HG02938 (cell line): Measurements from ENCODE around the gene CCDC102A.

Experiments
- ATAC-seq: cut with Tn5 transposase; IDR thresholded peaks from one replicate; pipeline ENCODE4 v1.9.1; 2021; ENCODE audit warnings: mild to moderate bottlenecking, moderate library complexity; ENCODE audit not compliant: unreplicated experiment

Gene CCDC102A

DNA sequence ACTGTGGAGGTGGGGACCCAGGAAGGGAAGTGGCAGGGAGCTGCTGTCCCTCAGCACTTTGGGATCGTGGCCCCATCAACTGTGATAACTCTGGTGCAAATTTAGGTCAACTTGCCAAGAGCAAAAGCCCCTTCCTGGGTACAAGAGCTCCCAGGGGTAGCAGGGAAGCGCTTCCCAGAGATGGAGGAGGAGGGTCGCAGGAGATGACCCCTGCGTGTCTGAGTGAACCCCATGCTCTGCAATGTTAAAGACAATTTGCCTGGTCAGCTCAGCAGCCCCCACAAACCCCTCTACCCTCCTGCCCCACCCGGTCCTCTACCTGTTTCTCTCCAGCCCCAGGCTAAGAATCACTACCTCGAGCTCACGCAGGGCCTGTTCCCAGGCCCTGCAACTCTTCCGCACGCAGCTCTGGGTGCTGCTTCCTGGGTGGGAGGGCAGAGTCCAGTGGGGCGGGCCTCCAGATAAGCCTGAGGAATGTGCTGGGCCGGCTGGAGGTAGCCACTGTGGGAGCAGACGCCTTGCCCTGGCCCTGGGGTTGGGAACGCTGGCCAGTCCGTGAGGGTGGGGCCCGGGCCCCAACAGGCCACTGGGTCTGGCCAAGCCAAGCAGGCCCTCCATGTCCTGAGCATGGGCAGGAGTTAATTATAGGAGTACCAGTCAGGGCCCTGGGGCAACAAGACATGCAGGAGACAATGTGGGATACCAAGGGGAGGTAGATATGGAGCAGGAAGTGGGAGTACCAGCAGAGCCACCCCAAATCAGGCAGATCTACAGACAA lies 56.2 kb downstream of the CCDC102A start:
- no peak for ATAC-seq

DNA sequence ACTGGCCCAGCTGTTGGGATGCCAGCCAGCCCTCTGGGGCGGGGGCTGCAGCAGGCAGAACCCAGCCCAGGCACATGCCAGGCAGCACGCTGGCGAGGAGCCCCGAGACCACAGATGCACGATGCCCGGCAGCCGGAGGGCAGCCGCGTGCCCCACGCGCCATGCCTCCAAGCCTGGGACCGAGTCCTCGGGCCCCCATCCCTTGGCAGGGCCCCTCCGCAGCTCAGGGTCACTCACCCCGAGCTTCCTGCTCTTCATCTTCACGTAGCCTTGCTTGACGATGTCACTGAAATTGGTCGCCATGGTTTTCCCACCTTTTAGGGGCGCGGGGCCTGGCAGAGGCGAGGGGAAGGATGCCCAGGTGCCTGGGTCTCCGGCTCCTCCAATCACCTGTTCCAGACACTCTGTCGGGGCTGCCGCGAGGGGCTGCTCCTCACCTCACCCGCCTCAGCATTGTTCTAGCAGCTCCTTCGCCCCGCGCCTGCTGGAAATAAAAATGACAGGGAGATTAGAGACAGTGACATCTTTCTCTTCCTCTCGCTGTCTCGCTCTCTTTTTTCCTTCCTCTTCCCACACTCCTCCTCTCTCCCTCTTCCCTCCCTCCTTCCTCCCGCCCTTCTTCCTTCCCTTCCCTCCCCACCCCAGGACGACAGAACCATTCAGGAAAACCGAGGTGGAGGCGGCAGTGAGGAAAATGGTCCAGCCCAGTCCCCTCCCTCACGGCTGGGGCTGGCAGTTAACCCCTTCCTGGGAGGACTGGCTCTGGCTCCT lies 57.0 kb downstream of the CCDC102A start:
- no peak for ATAC-seq

DNA sequence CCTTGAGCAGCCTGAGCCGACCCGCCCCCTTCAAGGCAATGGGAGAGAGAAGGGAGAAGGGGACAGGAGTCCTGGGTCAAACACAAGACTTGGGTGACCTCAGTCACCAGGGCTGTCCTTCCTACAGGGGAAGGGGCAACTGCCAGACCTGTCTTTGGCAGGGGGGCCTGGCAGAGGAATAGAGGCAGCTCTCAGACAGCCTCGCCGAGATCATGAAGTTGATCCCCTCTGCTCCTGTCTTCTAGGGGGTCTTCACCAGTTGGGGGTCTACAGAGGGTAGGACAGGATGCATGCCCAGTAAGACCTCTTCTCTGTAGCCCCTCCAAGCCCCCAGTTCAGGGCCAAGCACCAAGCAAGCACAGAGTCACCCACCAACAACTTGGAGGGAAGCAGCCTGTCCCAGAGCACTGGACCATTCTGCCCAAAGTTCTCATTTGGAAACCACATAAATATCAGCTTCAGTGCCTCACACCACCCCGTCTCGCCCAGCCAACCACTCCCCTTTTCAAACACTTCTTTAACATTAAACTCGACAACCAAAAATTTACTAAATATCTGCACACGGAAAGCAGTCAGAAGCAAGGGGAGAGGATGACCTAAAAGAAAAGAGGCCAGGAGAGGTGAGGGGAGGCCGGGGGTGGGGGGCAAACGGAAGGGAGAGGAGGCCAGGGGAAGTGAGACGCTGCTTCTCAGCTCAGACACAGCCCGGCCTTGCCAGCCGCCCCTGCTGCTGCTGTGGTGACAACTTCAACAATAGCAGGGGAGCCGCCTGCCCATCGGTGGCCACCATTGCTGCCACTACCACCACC lies 57.8 kb downstream of the CCDC102A start:
- ATAC-seq: no peak

DNA sequence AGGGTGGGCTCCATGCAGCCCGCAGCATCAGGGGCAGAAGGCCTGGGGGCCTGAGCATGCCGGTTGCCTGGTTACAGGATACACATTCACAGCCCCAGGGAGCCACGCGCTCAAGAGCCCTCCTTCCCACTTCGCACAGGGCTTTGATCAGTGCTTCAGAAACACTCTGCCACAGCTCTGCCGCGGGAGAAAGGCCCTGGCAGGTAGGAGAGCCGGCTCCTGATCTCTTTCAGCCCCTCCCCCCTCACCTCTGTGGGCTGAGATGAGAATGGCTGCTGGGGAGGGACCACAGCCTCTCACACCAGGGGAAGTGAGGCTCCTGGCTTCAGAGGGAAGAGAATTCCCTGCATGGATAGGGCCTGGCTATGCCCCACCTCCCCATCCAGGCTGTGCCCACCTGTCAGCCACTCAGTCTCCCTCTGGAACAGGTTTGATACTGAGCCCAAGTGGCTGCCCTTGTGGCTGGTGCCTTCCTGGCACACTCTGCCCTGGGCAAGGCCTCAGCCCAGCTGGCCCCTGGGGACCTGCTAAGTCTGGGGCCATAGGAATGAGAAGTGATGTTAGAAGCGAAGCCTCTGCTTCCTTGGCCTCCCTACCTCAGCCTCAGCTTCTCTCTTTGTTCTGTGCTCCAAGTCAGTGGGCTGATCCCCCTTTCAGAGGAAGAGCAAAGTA lies 58.7 kb downstream of the CCDC102A start:
- ATAC-seq: no peak

DNA sequence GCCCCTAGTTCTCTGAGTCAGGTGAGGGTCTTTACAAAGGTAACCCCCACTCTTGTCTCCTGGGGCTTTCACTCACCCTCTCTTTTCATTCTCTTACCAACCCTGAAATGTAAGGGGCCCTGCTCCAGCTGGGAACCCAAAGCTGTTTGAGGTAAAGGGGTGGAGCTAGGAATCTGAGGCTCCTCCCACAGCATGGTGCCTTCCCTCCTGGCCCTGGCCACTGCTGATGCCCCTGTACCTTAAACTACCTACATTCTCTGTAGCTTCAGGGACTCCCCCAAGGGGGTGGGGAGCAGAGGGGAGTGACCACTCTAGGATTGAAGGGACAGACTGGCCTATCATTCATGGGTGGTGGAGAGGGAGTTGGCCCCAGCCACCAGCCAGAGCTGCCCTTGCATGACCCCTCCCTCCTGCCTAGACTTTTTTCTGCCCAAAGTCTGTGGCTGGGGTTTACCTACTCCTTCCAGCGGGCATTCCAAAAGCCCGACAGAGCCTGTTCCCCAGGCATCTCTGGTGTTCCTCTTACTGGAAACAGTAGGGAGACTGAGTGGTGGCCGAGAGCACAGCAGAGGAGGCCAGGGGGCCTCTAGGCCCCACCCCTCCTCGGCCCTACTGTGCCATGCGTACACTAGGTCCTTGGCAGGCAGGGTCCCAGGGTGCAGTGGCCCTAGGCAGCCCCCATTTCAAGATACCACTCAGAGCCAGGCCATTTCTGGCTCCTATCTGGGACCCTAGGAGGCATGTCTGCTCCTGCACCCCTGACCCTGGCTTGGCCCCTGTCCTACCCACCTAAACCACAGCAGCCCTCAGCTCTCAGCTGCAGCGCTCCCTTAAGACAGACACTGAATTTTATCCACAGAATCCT lies 59.6 kb downstream of the CCDC102A start:
- no peak for ATAC-seq

DNA sequence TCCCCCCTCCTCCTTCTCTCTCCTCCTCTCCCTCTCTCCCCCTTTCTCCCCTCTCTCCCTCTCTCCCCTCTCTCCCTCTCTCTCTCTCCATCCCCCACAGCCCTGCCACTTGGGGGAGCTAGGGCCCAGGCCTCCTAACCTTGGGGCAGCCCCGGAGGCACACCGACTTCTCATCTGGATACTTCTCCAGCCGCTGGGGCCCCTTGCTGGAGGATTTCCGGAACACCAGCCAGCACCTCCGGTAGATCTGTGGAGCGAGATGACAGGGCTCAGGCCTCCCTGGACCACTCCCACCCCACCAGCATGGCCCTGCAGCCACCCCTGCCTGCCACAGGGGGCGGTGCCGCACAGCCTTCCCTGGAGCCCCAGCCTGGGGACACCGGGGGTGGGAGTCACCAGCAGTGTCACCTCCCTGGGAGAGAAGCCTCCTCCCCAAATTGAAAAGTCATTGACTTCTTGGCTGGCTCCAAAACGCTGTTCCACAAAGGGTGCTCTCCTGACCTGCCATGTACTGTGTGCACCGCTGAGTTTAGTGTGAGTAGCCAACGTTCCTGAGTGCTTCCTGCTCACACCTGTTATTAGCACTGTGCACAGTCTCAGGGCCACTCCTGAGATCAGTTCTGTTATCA lies 60.5 kb downstream of the CCDC102A start:
- ATAC-seq: peak; percentile 85

DNA sequence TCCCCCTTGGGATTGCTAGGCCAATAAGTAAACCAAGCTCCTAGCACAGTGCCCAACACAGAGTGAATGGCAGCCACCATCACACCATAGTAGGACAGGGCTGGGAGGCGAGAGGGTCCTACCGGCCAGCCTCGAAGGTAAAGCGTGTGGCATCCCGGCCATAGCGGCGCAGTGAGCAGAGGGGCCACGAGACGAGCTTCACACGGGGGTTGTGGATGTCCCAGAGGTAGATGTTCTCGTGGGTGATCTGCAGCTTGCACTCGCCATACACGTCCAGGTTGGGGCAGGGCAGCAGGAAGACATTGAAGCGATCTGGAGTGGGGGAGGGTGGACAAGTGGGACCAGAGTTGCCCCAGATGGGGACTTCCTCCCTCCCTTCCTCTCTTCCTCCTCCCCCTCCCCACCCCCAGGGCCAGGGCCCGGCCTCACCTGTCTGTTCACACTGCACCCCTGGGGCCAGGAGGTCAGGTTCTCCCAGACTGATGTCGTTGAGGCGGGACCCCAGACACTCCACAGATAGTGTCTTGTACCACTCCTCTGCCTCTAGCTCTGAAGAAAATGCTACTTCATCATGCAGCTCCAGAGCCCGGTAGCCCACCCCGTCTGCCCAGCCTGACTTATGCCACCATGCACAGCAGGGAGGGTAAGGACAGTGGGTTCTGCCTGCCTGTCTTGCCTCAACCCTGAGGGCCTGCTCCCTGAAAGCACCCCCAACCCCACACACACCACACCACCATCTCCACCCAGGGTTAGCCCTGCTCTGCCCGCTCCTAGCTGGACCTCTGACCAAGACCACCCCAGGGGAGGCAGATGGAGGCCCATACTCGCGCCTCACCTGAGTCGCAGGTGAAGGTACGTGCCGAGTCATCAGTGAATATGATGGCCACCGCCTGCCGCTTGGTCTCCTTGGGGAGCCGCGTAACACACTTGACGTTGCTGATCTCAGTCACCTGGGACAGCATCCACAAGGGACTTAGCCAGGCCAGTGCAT lies 61.4 kb downstream of the CCDC102A start:
- ATAC-seq: no peak

DNA sequence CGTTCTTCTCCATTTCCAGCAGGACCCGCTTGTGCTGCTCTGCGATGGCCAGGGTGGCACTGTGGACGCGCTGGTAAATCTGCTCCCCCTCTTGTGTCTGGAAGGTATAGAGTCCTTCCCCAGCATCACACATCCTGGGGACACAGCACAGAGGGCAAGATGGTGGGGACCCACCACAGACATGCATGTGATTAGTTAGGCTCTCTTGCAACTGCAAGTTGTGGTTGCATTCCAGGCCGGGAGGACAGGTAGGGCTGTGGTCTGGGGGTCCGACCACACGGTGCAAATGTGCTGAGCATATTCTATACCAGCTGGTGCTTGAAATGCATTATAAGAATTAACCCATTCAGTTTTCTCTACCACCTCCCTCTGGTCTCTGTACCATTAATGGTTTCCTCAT lies 62.5 kb downstream of the CCDC102A start:
- ATAC-seq: no peak

DNA sequence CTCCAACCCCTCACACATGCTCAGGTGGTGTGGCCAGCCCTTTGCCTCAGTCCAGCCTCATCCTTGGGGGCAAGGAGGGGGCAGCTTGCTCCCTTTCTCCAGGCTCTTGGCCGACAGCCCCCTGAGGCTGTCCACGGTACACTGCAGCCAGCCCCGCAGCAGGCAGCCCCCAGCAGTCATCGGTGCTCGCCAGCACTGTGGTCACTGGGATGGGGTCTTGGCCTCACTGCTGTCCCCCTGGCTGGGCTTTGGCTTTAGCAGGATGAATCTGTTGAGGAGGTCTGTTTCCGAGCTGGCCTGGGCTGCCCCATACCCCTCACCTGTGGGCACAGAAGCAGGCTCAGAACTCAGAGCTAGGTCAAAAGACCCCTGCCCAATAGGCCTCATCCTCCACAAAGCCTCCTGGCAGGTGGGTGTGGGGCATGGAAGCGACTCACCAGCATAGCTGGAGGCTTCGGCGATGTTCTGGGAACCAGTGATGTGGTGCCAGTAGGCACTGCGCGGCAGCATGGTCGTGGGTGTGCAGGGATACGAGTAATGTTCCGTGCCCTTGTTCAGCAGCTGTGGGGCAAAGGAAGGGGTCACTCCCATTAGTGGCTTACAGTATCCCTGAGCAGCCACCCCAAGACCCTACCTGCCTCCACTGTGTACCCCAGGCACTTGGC lies 63.1 kb downstream of the CCDC102A start:
- no peak for ATAC-seq

DNA sequence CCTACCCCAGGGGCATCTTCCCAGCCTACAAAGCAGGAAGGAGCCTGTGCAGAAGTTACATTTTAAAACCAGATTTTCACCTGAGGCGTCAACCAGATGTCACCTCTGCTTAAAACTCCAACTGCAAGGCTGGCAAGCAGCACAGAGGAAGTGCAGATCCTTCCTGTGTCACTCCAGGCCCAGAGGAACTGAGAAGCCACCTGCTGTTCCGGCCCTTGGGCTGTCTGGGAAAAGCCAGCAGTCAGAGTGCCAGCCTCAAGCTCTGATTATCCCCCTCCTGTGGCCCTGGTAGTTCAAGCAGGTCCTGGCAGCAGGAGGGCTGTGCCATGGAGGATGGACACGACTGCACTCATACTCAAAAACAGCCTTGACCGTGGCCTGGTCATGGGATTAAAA lies 63.7 kb downstream of the CCDC102A start:
- no peak for ATAC-seq

DNA sequence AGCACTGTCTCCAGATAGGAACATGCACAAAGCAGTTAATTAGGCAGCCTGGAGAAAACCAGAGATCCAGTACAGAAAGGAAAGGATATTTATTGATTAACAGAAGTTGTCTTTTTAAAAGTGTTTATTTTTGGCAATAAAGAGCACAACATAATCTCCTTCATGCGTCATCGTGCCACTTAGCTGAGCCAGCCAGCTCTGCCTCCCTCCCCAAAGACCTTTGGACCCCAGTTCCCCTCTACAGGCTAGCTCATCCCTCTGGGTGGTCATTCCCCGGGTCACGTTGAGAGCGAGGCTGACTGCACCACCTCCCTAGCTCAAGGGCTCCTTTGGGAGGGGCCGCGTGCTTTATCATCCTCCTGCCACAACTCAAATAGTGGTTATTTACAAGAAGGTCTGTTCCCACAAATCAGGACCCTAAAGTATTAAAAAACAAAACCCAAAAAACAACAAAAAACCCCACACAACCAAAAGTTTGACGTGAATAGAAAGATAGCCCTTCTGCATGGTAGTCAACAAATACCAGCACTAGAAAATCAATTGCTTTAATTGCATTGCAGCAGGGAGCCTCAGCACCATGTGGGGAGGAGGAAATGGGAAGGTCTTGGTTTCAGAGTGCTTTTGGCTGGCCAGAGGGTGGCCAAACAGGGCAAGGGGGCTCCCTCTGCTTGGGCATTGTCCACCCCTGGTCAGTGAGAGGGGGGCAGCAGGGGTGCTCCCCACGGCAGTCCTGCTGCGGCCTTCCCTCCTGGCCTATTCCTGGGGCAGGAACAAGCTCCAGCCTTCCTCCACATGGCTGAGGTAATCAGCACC lies 64.3 kb downstream of the CCDC102A start:
- no peak for ATAC-seq

DNA sequence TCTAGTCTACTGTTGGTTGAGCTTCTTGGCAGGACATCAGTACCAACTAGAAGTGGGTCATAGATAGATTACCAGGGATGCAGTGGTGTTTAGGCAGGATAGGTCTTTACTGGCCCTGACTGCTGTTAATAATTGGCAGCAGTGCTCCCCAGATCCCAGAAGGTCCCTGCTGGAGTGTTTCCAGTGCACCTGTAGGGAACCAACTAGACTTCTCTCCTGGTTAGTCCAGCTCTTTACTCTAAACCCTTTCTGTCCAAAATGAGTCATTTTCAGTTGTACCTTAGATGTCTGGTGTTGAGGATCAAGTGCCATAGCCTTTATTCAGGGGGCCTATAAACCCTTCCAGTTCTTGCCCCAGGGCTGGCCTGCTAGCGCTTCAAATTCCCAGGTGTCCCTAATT lies 65.2 kb downstream of the CCDC102A start:
- no peak for ATAC-seq

DNA sequence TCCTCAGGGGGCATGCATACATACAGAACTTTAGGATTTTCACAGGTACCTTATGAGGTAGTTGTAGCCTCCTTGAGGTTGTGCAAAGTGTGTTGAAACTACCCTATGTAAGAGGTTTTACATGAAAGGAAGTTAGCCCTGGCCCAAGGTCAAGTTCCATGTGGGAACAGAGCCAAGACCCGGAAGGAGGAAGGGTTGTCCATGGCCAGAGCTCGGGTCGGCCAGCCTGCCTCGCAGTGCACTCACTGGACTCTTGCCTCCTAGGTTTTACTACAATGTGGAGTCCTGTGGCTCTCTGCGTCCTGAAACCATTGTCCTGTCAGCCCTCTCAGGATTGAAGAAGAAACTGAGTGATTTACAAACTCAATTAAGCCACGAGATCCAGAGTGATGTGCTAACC lies 65.7 kb downstream of the CCDC102A start:
- no peak for ATAC-seq

DNA sequence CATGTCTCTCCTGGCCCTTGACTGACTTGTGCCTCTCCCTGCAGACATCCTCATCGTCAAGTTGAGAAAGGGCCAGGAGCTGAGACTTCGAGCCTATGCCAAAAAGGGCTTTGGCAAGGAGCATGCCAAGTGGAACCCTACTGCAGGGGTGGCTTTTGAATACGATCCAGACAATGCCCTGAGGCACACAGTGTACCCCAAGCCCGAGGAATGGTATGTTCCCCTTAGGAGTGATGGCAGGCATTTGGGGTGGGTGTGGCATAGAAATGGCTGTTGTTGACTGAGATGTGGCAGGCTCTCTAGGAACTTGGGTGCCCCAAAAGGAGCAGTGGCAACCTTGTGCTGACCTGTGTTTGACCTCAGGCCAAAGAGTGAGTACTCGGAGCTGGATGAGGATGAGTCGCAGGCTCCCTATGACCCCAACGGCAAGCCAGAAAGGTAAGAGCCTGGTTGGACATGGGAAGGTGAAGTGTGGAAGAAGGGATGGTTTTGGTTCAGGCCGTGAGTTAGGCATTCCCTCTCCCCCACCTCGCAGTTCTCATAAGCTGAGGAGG lies 66.4 kb downstream of the CCDC102A start:
- ATAC-seq: no peak

DNA sequence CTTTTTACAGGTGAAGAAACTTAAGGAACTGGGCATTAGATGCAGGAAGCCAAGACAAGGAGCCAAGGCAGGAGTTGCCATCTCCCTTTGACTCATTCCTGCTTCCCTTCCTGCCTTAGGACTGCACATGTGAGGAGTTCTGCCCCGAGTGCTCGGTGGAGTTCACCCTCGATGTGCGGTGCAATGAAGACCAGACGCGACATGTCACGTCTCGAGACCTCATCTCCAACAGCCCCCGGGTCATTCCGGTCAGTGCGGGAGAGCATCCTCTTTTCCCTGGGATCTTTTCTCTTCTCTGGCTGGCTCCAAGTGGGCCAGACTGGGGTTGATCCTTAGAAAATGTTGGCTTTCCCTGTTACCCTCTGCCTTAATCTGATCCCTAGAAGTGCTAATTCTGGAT lies 67.3 kb downstream of the CCDC102A start:
- no peak for ATAC-seq

DNA sequence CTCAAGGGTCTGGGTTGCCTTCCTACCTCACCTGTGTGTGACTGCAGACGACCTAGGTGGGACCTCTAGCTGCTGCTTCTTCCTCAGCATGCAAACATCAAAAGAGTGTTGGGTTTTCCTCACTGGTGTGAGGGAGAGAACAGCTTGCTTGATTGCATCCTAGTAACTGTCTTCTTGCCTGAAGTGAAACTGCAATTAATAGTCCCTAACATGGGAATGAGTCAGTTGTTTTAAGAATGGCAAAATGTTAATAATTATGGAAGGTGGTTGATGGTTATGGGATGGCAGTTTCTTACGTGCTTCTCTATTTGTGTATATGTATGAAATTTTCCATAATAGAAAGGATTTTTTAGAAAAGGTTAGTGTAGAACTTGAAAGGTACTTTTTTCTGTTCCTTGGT lies 68.0 kb downstream of the CCDC102A start:
- ATAC-seq: no peak

DNA sequence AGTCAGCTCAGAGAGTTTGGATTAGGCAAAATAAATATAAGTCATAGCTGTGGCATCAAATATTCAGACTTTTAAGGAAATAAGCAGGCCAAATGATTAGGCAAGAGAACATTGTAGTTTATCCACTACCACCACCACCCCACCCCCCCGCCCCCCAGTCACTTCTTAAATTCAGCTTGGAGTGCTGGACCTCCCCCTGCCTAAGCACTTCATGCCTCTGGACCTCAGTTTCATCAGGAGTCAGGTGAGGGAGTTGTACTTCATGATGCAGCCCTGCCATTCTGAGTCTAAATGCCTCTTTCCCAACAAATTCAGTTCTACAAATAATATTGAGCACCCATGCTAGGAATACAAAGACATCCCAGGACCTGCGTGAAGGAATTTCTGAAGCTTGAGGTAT lies 71.8 kb downstream of the CCDC102A start:
- no peak for ATAC-seq
